Activated T-helper 9 cell treated with anti-CD3 and anti-CD28 coated beads, Interleukin-2, amount 50 U/mL, for 16 hours (primary cell): ENCODE data around the gene GLT1D1.
"Not testable (repeated sequence)": the region's sequence is repeated elsewhere in the genome, so short reads cannot be mapped to it uniquely, and the experiment has no call there.

Experiments
- DNase-seq: peaks from one replicate; pipeline ENCODE4 v3.0.0-alpha.2; 2020; ENCODE audit warnings: low read depth

The GLT1D1 gene

GRCh38 chr12:128820723-128821432 is 32.4 kb upstream of the GLT1D1 start:
- DNase-seq: no peak

DNA sequence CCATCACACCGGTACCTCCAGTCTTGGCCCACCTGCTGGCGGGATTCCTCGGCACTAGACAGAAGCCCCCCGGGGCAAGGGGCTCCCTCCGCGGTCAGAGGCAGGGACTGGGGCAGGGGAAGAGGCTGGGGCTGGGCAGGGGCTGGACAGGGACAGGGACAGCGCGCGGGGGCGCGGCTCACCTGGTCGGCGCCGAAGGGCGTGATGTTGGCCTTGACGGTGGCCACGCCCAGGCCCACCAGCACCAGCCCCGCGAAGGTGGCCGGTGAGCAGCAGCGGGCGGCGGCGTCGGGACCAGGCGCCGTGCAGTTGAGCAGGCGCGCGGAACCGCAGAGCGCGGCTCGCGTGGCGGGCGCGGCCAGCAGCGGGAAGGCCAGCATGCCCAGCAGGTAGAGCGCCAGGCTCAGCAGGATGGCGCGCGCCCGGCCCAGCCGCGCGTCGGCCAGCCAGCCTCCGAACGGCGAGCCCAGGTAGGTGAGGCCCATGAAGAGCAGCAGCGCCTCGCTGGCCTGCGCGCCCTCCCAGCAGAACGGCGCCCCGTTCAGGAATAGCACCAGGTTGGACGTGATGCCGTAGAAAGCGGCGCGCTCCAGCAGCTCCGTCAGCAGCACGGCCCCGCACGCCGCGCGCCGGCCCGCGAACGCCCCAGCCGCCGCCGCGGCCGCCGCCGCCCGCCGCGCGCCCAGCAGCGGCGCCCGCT is 29.9 kb upstream of the GLT1D1 start:
- no peak for DNase-seq

DNA sequence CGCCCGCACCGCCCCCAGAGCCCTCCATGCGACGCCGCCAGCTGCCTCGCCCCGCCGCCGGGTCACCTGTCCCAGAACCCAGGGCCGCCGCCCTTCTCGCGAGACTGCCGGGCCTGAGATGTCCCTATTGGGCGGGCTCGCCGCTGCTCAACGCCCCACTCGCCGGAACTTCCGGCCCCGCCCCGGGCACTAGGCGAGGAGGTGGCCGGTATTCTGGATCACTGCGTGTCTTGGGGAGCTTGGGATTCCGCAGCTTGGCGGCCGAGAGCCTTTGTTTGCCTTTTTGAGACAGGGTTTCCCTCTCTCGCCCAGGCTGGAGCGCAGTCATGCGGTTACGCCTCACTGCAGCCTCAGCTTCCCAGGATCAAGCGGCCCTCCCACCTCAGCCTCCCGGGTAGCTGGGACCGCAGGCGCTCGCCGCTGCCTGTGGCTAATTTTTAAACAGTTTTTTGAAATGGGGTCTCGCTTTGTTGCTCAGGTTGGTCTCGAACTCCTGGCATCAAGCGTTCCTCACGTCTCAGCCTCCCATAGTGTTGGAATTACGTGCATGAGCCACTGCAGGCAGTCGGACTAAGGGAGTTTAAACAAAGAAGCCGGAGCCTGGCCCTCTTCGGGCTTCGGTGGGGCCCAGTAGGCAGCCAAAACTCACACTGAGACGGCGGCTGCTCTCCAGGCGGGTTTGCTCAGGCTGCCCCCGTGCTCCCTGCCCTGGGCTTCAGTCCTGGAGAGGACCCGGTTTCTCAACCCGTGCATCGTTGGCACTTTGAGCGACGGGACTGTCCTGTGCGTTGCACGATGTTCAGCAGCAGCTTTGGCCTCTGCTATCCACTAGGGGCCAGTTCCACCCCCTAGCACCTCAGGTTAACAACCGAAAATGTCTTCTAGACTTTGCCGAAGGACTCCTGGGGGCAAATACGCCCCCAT is 29.1 kb upstream of the GLT1D1 start, which contains the start of gene SLC15A4:
Gene SLC15A4 (minus strand): TSS at position 43 of the 924 bp plus-strand sequence. CDS start 15 bp downstream, at position 28.
- peak; percentile 86 for DNase-seq

GRCh38 chr12:128825835-128826234 is 27.4 kb upstream of the GLT1D1 start:
- no peak for DNase-seq

- no peak for DNase-seq
Observed at GRCh38 chr12:128827724-128828123, 25.6 kb upstream of the GLT1D1 start.

DNA sequence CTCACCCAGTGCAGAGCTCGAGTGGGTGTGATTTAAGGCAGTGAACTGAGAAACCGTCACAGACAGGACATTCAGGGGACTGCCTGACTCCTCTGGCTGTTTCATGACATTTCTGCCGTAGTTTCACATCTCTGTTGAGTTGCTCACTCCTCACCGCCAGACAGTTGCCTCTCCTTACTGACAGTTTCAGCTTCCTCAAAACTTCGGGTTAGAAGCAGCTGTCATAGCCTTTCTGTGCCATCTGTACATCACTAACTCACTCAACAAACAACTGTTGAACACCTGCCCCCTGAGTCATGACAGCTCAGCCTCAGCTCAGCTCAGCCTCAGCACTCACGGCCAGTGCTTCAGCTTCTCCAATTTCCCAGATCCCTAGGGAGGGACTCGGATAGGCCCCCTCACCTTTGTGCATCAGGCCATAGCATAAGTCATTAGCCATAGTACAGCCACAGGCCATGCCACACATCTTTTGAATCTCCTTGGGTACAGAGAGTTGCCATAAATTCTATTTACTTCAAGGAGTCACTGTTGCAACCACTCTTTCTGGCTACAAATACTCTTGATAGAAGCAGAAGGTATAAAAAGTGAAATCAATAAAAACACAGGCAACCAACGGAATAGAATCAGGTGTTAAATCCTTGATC is 23.3 kb upstream of the GLT1D1 start:
- DNase-seq: no peak

DNA sequence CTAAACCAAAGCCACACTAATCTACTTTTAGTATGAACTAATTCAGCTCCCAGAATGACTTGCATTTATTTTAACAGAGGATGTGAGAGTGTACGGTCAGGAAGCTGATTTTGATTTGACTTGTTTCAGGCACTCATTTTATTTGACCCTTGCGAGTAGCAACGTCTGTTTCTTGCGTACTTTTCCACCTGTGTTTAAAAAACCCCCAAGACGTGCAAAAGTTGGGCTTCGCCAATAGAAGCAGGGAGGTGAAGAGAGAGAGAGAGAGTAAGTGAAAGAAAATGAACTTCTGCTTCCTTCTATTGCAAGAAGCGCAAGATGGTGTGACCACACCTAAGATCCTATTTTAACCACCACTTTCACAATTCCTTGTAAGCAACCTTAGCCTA is 22.8 kb upstream of the GLT1D1 start:
- no peak for DNase-seq

DNA sequence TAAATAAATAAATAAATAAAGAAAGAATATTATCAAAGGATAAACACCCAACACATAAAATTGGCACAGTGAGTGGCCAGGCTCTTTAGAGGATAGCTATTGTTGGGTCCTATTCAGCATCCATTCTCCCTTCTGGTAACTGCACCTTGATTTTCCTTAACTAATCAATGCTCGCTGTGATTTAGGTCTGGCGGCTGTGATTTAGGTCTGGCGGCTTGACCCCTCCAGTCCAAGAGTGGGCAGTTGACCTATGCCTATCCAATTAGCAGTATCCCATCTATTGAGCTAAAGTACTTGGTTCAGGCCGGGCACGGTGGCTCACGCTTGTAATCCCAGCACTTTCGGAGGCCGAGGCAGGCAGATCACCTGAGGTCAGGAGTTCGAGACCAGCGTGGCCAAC is 19.9 kb upstream of the GLT1D1 start:
- no peak for DNase-seq

GRCh38 chr12:128839885-128840284 is 13.4 kb upstream of the GLT1D1 start:
- not testable (repeated sequence) for DNase-seq

GRCh38 chr12:128840862-128841468 is 12.3 kb upstream of the GLT1D1 start:
- no peak for DNase-seq

DNA sequence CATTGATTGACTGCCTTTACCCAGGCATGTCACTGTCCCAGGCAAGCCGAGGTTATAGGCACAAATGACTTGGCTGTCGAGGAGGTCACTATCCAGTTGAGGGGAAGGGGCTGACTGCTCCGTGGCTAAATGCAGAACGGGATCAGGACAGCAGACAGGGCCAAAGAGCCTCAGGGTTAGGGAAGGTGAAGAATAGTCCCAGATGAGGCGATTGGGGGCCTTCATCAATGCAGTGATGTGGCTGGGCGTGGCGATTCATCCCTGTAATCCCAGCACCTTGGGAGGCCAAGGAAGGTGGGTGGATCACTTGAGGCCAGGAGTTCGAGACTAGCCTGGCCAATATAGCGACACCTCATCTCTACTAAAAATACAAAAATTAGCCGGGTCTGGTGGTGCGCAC is 10.7 kb upstream of the GLT1D1 start:
- no peak for DNase-seq

DNA sequence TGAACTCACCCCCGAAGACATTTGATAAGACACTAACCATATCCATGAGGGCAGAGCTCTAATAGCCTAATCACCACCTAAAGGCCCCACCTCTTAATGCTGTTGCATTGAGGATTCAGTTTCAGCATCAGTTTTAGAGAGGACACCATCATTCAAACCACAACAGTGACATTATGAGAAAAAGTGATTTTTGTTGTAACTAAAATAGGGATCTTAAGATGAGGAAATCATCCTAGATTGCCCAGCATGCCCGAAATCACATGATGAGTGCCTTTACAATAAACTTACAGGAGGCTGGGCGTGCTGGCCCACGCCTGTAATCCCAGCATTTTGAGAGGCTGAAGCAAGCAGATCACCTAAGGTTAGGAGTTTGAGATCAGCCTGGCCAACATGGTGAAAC is 9.7 kb upstream of the GLT1D1 start:
- DNase-seq: no peak

GRCh38 chr12:128844031-128844635 is 9.1 kb upstream of the GLT1D1 start:
- DNase-seq: no peak

DNA sequence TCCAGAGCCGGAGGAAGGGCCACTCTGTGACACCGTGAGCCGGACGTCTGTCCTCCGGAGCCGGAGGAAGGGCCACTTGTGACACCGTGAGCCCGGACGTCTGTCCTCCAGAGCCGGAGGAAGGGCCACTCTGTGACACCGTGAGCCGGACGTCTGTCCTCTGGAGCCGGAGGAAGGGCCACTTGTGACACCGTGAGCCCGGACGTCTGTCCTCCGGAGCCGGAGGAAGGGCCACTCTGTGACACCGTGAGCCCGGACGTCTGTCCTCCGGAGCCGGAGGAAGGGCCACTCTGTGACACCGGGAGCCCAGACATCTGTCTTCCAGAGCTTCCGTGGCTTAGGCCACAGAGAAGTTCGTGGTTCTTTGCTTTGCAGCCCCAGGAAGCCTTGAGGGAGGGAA is 6.6 kb upstream of the GLT1D1 start:
- DNase-seq: not testable (repeated sequence)

- DNase-seq: no peak
Observed at GRCh38 chr12:128848371-128848770, 4.9 kb upstream of the GLT1D1 start.

DNA sequence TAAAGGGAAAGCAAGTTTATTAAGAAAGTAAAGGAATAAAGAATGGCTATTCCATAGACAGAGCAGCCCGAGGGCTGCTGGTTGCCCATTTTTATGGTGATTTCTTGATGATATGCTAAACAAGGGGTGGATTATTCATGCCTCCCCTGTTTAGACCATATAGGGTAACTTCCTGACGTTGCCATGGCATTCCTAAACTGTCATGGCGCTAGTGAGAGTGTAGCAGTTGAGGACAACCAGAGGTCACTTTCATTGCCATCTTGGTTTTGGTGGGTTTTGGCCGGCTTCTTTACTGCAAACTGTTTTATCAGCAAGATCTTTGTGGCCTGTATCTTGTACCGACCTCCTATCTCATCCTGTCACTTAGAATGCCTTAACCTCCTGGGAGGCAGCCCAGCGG is 3.5 kb upstream of the GLT1D1 start:
- not testable (repeated sequence) for DNase-seq

DNA sequence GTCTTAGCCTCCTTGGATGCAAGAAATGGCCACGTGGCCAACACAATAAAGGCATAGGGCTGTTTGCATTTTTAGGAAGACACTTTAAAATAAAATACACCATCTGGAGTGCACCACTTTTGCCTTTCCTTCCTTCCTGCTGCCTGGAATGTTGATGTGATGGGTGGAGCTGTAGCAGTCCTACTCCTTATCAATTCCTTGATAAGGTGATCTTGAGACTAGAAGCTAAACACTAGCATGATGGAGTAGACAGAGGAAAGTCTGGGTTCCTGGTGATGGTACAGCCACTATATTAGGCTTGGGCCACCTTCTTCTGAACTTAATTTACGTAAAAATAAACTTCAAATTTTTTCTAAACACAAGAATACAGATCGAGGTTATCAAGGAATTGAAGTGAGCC is 2.9 kb upstream of the GLT1D1 start:
- no peak for DNase-seq

GRCh38 chr12:128851429-128851828 is 1.8 kb upstream of the GLT1D1 start:
- not testable (repeated sequence) for DNase-seq

DNA sequence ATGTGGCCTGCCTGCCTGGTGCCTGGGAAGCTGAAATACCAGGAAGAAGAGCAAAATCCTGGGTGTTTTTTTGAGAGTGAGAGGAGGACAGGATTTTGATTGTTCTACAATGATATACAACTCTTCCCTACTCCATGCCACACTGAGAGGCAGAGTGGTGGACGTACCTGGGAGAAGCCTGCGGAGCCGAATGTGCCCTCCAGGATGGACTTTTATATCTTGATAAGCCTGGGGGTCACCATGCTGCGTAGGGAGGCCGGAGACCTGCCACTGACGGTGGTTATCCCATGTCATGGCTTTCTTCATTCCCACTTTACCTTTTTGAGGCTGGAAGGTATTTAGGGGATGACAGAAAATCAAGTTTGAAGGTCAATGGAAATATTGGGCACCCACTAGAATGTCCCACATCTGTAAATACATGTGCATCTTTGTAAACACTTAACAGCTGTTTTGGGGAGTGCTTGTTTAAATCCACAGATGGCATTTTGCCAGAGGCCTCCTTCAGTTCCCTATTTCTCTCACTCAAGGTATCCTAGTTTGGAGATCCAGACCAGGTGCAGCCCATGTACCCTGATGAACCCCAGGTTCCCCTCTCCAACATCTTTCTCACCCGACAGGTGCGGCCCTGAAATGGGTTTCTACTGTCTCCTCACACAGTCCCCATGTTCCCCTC is 1.1 kb upstream of the GLT1D1 start:
- no peak for DNase-seq

GRCh38 chr12:128853600-128854197 is 421 bp downstream of the GLT1D1 start:
- DNase-seq: no peak
